22Rv1 (cell line): ENCODE data around the gene FCGR1A.
"Not testable (repeated sequence)": the region's sequence is repeated elsewhere in the genome, so short reads cannot be mapped to it uniquely, and the experiment has no call there.

Source experiments
- H3K27ac ChIP-seq: fragments of 450-650 bp; 2 replicates; pipeline ENCODE4 v1.5.1; 2017
- CTCF ChIP-seq: fragments of 450-650 bp; IDR thresholded peaks from 2 replicates; pipeline ENCODE4 v1.5.1; 2017; ENCODE audit warnings: mild to moderate bottlenecking

Gene FCGR1A

GRCh38 chr1:149777084-149777483, 5.4 kb upstream of the FCGR1A start:
- not testable (repeated sequence) for H3K27ac ChIP-seq

GRCh38 chr1:149778313-149778712, 4.2 kb upstream of the FCGR1A start:
- not testable (repeated sequence) for H3K27ac ChIP-seq

GRCh38 chr1:149781413-149781984, 995 bp upstream of the FCGR1A start:
- H3K27ac ChIP-seq, result not testable (repeated sequence)

GRCh38 chr1:149783289-149783688, 795 bp downstream of the FCGR1A start:
- not testable (repeated sequence) for H3K27ac ChIP-seq

- not testable (repeated sequence) for H3K27ac ChIP-seq
Measured at GRCh38 chr1:149783868-149784267, 1.4 kb downstream of the FCGR1A start.

- H3K27ac ChIP-seq, result not testable (repeated sequence)
Measured at GRCh38 chr1:149787688-149788451, 5.4 kb downstream of the FCGR1A start.

- peak overlapping the region; percentile 58 for H3K27ac ChIP-seq
Measured at GRCh38 chr1:149792502-149792901, 10.0 kb downstream of the FCGR1A start.

GRCh38 chr1:149792912-149793515, 10.5 kb downstream of the FCGR1A start:
- H3K27ac ChIP-seq, result peak overlapping the region; percentile 58
- peak; percentile 92 for TF ChIP-seq CTCF

- H3K27ac ChIP-seq, result not testable (repeated sequence)
Measured at GRCh38 chr1:149793885-149794284, 11.4 kb downstream of the FCGR1A start.

- H3K27ac ChIP-seq, result not testable (repeated sequence)
Measured at GRCh38 chr1:149801628-149802027, 19.1 kb downstream of the FCGR1A start.

- H3K27ac ChIP-seq, result not testable (repeated sequence)
Measured at GRCh38 chr1:149804417-149805080, 22.1 kb downstream of the FCGR1A start.

- peak overlapping the region; percentile 97 for H3K27ac ChIP-seq
Measured at GRCh38 chr1:149810697-149811405, 28.4 kb downstream of the FCGR1A start.

GRCh38 chr1:149811514-149811889, 29.0 kb downstream of the FCGR1A start:
- peak overlapping the region; percentile 97 for H3K27ac ChIP-seq

GRCh38 chr1:149811890-149812829, 29.7 kb downstream of the FCGR1A start:
- H3K27ac ChIP-seq, result peak overlapping the region; percentile 97
